HFFc6 (cell line): ENCODE measurements around the gene TRMT5. TPM values are rescaled to one million over a fixed set of nuclear protein-coding genes. Genes with fewer than 3 reads are reported as not detected.
A peak's percentile ranks its signal among the peaks of the same experiment; 100 is the strongest.

Source experiments
- DNase-seq: peaks from one replicate; pipeline ENCODE4 v3.0.0-alpha.2; 2018
- H3K27ac Mint-ChIP-seq: 2 replicates; pipeline ENCODE4 v1.8.0; 2020; ENCODE audit warnings: mild to moderate bottlenecking, mixed read lengths
- H3K27me3 Mint-ChIP-seq: 2 replicates; pipeline ENCODE4 v1.8.0; 2021; ENCODE audit warnings: mild to moderate bottlenecking, moderate library complexity, mixed read lengths; ENCODE audit not compliant: insufficient read depth
- H3K36me3 Mint-ChIP-seq: 2 replicates; pipeline ENCODE4 v1.8.0; 2021; ENCODE audit warnings: low read depth, mixed read lengths
- H3K4me1 Mint-ChIP-seq: 2 replicates; pipeline ENCODE4 v1.8.0; 2020; ENCODE audit warnings: low read depth, mixed read lengths
- H3K4me3 Mint-ChIP-seq: 2 replicates; pipeline ENCODE4 v1.8.0; 2020; ENCODE audit warnings: mild to moderate bottlenecking, moderate library complexity, mixed read lengths
- H3K9me3 Mint-ChIP-seq: 2 replicates; pipeline ENCODE4 v1.8.0; 2020; ENCODE audit warnings: mild to moderate bottlenecking, mixed read lengths
- total RNA-seq, 6 experiments: library from RNA; stranded (reverse); fragmentation: NEBNext Ultra II Directional; extraction: Animal tissue kit (Norgen Biotek cat#: 25700); gene quantifications; 2 replicates in 1 of 6; 3 replicates in 5 of 6; pipeline ENCODE4 v1.2.3, GENCODE V29; 2021
- TF ChIP-seq, protein P1 (sequence below): fragments of 200-600 bp; sonication (generic); IDR thresholded peaks from 2 replicates; pipeline ENCODE4 v1.5.0; 2021; ENCODE audit warnings: antibody characterized with exemption, mild to moderate bottlenecking

Gene TRMT5
- total RNA-seq, 6 experiments from 2014 or later = 12.5 to 17.4 (median 15.3) TPM

- no peaks in the 10 kb centered on the region for H3K27me3 Mint-ChIP-seq
- TF ChIP-seq, protein P1, sequence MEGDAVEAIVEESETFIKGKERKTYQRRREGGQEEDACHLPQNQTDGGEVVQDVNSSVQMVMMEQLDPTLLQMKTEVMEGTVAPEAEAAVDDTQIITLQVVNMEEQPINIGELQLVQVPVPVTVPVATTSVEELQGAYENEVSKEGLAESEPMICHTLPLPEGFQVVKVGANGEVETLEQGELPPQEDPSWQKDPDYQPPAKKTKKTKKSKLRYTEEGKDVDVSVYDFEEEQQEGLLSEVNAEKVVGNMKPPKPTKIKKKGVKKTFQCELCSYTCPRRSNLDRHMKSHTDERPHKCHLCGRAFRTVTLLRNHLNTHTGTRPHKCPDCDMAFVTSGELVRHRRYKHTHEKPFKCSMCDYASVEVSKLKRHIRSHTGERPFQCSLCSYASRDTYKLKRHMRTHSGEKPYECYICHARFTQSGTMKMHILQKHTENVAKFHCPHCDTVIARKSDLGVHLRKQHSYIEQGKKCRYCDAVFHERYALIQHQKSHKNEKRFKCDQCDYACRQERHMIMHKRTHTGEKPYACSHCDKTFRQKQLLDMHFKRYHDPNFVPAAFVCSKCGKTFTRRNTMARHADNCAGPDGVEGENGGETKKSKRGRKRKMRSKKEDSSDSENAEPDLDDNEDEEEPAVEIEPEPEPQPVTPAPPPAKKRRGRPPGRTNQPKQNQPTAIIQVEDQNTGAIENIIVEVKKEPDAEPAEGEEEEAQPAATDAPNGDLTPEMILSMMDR = no peak
Measured at GRCh38 chr14:60981633-60982455, 965 bp upstream of the TRMT5 start.

GRCh38 chr14:60977847-60978246, 3.0 kb downstream of the TRMT5 start:
- H3K9me3 Mint-ChIP-seq = no peaks in the 10 kb centered on the region
- DNase-seq = no peak
- TF ChIP-seq, protein P1 = no peak
- no peak overlapping the region for H3K27ac Mint-ChIP-seq
- H3K4me1 Mint-ChIP-seq = peaks cover 4% of the 10 kb centered on the region
- H3K36me3 Mint-ChIP-seq = peaks cover 35% of the 10 kb centered on the region
- peak overlapping the region; percentile 45 for H3K4me3 Mint-ChIP-seq
- no peaks in the 10 kb centered on the region for H3K27me3 Mint-ChIP-seq

More at GRCh38 chr14:60981633-60982455, 965 bp upstream of the TRMT5 start:
- no peaks in the 10 kb centered on the region; the same call in 1 of the 2 replicates for H3K4me1 Mint-ChIP-seq
- H3K4me3 Mint-ChIP-seq = no peak overlapping the region
- peak; percentile 77 for DNase-seq
- no peak overlapping the region for H3K27ac Mint-ChIP-seq
- no peaks in the 10 kb centered on the region for H3K9me3 Mint-ChIP-seq
- peaks cover 29% of the 10 kb centered on the region for H3K36me3 Mint-ChIP-seq

GRCh38 chr14:60975551-60975950, 5.3 kb downstream of the TRMT5 start:
- H3K27ac Mint-ChIP-seq = no peak overlapping the region
- no peak for DNase-seq
- peaks cover 39% of the 10 kb centered on the region for H3K36me3 Mint-ChIP-seq
- peaks cover 4% of the 10 kb centered on the region for H3K4me1 Mint-ChIP-seq
- TF ChIP-seq, protein P1 = no peak
- H3K4me3 Mint-ChIP-seq = no peak overlapping the region
- H3K27me3 Mint-ChIP-seq = no peaks in the 10 kb centered on the region
- no peaks in the 10 kb centered on the region for H3K9me3 Mint-ChIP-seq

- H3K9me3 Mint-ChIP-seq = no peaks in the 10 kb centered on the region
- H3K4me3 Mint-ChIP-seq = no peak overlapping the region
- peaks cover 34% of the 10 kb centered on the region for H3K36me3 Mint-ChIP-seq
- DNase-seq = no peak
- peaks cover 4% of the 10 kb centered on the region for H3K4me1 Mint-ChIP-seq
- no peak overlapping the region for H3K27ac Mint-ChIP-seq
- TF ChIP-seq, protein P1 = no peak
- H3K27me3 Mint-ChIP-seq = no peaks in the 10 kb centered on the region
Measured at GRCh38 chr14:60974090-60974651, 6.7 kb downstream of the TRMT5 start.

DNA sequence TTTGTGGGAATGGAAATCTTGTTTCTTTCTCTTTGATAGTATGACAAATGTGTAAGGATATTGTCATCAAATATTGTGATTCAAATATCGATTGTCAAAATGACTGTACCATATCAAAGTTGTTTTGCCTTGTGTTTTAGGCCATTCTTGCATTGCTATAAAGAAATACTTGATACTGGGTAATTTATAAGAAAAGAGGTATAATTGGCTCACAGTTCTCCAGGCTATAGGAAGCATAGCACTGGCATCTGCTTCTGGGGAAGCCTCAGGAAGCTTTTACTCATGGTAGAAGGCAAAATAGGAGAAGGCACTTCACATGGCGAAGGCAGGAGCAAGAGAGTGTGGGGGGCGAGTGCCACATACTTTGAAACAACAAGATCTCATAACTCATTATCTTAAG, 7.8 kb downstream of the TRMT5 start:
- Mint-ChIP-seq H3K27ac (no peak overlapping the region), H3K36me3 (peaks cover 28% of the 10 kb centered on the region), H3K9me3 (no peaks in the 10 kb centered on the region), H3K27me3 (no peaks in the 10 kb centered on the region), H3K4me1 (peaks cover 4% of the 10 kb centered on the region), H3K4me3 (no peak overlapping the region)
- no peak for DNase-seq
- TF ChIP-seq, protein P1 = no peak
